Testis (tissue), 3 donors: ENCODE results near the gene IQSEC1. TPM values are rescaled to one million over a fixed set of nuclear protein-coding genes. Genes with fewer than 3 reads are reported as not detected.

Experiments
- DNase-seq: peaks from one replicate; pipeline ENCODE4 v3.0.0-alpha.2; 2019
- H3K27ac ChIP-seq, 2 donors: fragments of 200-600 bp; sonication (generic); one replicate each; pipeline ENCODE4 v1.5.1; 2019
- H3K27me3 ChIP-seq: fragments of 200-600 bp; sonication (generic); one replicate; pipeline ENCODE4 v1.5.1; 2019
- H3K36me3 ChIP-seq: fragments of 200-600 bp; sonication (generic); one replicate; pipeline ENCODE4 v1.5.1; 2017; ENCODE audit warnings: low read depth; ENCODE audit errors: missing control alignments
- H3K4me1 ChIP-seq: fragments of 200-600 bp; sonication (generic); one replicate; pipeline ENCODE4 v1.5.1; 2019
- H3K4me3 ChIP-seq, 2 donors: fragments of 200-600 bp; sonication (generic); one replicate each; pipeline ENCODE4 v1.5.1; 2017 to 2019
- H3K9me3 ChIP-seq: fragments of 200-600 bp; sonication (generic); one replicate; pipeline ENCODE4 v1.5.1; 2017
- POLR2A ChIP-seq: fragments of 450-650 bp; IDR thresholded peaks from one replicate; pipeline ENCODE4 v1.6.1; 2017; ENCODE audit warnings: antibody characterized with exemption, mild to moderate bottlenecking, moderate library complexity
- WGBS, 2 donors: methylation state at CpG; one replicate each; pipeline ENCODE4 v1.1.5; 2018; 5-methylcytosine and 5-hydroxymethylcytosine counted together
- intact Hi-C: fragments of 100-400 bp; cut with DNase I; formaldehyde crosslinking; loops from one replicate; pipeline ENCODE4 v1.15.1; 2023; ENCODE audit warnings: low total_unique reads
- polyA plus RNA-seq: library from polyadenylated mRNA; stranded (reverse); fragments of 350-450 nt; fragmentation: Illumina TruSeq; extraction: RNeasy Lipid Tissue Mini Kit (QIAGEN cat#74804); gene quantifications from one replicate; pipeline ENCODE4 v1.2.3, GENCODE V29; 2014; ENCODE audit warnings: low read depth, low replicate concordance; ENCODE audit not compliant: insufficient read depth
- total RNA-seq, 2 donors: library from RNA; depleted of rRNA; stranded (reverse); fragments of >200 nt; gene quantifications; one replicate each; pipeline ENCODE4 v1.2.3, GENCODE V29; 2016
- TF ChIP-seq, protein P1 (sequence below), 3 experiments: fragments of 450-650 bp in 2 of 3; fragments of 200-600 bp in 1 of 3; sonication (generic) in 1 of 3; IDR thresholded peaks; one replicate each; pipeline ENCODE4 v1.5.1; 2016 to 2019; ENCODE audit warnings: antibody characterized with exemption in 3 of 3, mild to moderate bottlenecking in 2 of 3, moderate library complexity in 1 of 3

Gene IQSEC1
- total and polyA plus RNA-seq, 3 donors from 2014 or later, result 32.9 to 89.4 (median 74.3) TPM

GRCh38 chr3:13069495-13069894 is 3.7 kb downstream of the IQSEC1 start:
- 88 to 100% methylated on average over 2 to 4 of the region's 4 CpGs for WGBS, 2 donors
- H3K9me3 ChIP-seq, result no peaks in the 10 kb centered on the region
- intact Hi-C loops, result no loop called here
- peaks cover 11% of the 10 kb centered on the region for H3K4me1 ChIP-seq
- no peak overlapping the region for H3K4me3 ChIP-seq
- TF ChIP-seq POLR2A, result no peak
- TF ChIP-seq, protein P1, sequence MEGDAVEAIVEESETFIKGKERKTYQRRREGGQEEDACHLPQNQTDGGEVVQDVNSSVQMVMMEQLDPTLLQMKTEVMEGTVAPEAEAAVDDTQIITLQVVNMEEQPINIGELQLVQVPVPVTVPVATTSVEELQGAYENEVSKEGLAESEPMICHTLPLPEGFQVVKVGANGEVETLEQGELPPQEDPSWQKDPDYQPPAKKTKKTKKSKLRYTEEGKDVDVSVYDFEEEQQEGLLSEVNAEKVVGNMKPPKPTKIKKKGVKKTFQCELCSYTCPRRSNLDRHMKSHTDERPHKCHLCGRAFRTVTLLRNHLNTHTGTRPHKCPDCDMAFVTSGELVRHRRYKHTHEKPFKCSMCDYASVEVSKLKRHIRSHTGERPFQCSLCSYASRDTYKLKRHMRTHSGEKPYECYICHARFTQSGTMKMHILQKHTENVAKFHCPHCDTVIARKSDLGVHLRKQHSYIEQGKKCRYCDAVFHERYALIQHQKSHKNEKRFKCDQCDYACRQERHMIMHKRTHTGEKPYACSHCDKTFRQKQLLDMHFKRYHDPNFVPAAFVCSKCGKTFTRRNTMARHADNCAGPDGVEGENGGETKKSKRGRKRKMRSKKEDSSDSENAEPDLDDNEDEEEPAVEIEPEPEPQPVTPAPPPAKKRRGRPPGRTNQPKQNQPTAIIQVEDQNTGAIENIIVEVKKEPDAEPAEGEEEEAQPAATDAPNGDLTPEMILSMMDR (IDR thresholded peaks at IDR 0.05), result no peak
- no peaks in the 10 kb centered on the region for H3K27me3 ChIP-seq
- no peak for DNase-seq
- no peak overlapping the region for H3K27ac ChIP-seq
- H3K36me3 ChIP-seq, result no peaks in the 10 kb centered on the region

- no peaks in the 10 kb centered on the region for H3K27me3 ChIP-seq
- 45 to 72% methylated on average over 2 to 4 of the region's 4 CpGs for WGBS, 2 donors
- no peak for TF ChIP-seq POLR2A
- TF ChIP-seq, protein P1 (IDR thresholded peaks at IDR 0.05), result no peak
- intact Hi-C loops, result no loop called here
- H3K27ac ChIP-seq, result no peak overlapping the region
- no peaks in the 10 kb centered on the region for H3K36me3 ChIP-seq
- no peaks in the 10 kb centered on the region for H3K9me3 ChIP-seq
- DNase-seq, result no peak
- no peak overlapping the region for H3K4me3 ChIP-seq
- H3K4me1 ChIP-seq, result peaks cover 6% of the 10 kb centered on the region
Measured at GRCh38 chr3:13068269-13069010, 4.8 kb downstream of the IQSEC1 start.

DNA sequence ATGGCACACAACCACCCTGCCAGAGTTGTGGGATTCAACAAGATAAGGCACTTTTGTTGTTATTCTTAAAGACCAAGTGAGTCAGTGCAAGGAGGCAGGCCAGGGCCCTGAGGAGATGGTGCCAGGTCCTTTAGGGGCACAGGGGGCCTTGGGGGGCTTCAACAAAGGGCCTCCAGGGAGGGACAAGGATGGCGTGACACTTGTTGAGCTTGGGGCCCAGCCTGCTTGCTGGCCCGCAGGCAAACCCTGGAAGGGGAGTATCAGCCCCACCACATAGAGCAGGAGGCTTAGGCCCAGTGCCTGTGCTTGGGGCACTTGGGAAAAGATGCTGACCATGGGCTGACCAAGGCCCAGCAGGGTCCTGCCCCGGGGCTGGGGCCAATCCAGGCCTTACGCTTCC is 5.5 kb downstream of the IQSEC1 start:
- TF ChIP-seq, protein P1 (IDR thresholded peaks at IDR 0.05), result no peak
- no peak for TF ChIP-seq POLR2A
- intact Hi-C loops, result no loop called here
- Histone ChIP-seq H3K4me3 (no peak overlapping the region), H3K27me3 (no peaks in the 10 kb centered on the region), H3K36me3 (no peaks in the 10 kb centered on the region), H3K27ac (no peak overlapping the region), H3K4me1 (no peaks in the 10 kb centered on the region), H3K9me3 (no peaks in the 10 kb centered on the region)
- 93 to 94% methylated on average over 4 of the region's 4 CpGs for WGBS, 2 donors
- DNase-seq, result no peak

GRCh38 chr3:13066834-13067233 is 6.4 kb downstream of the IQSEC1 start:
- Histone ChIP-seq H3K4me3 (no peak overlapping the region), H3K36me3 (no peaks in the 10 kb centered on the region), H3K9me3 (no peaks in the 10 kb centered on the region), H3K27me3 (no peaks in the 10 kb centered on the region), H3K27ac (no peak overlapping the region), H3K4me1 (no peaks in the 10 kb centered on the region)
- TF ChIP-seq, protein P1 (IDR thresholded peaks at IDR 0.05), result no peak
- TF ChIP-seq POLR2A, result no peak
- DNase-seq, result no peak
- 88 to 96% methylated on average over 3 to 4 of the region's 4 CpGs for WGBS, 2 donors
- intact Hi-C loops, result no loop called here

DNA sequence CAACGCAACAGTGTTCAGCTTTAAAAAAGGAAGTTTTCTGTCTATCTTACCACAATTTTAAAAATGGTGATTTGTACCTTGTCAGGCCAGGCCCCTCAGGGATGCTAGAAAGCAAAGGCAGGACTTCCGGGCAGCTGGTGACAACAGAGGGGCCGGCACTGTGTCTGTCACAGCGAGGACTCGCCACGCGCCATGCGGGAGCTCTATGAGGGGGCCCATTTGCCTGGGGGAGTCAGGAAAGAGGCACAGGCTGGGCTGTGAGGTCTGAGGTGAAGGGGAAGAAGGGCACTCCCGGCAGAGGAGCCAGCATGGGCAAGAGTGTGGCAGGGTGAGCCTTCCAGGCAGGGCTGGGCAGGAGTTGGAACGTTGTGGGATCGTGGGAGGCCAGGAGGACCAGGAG is 7.0 kb downstream of the IQSEC1 start:
- no peak overlapping the region for H3K4me3 ChIP-seq
- no peak for TF ChIP-seq POLR2A
- TF ChIP-seq, protein P1 (IDR thresholded peaks at IDR 0.05), result no peak
- H3K4me1 ChIP-seq, result no peaks in the 10 kb centered on the region
- 83 to 89% methylated on average over 11 of the region's 11 CpGs for WGBS, 2 donors
- no peak overlapping the region for H3K27ac ChIP-seq
- no peaks in the 10 kb centered on the region for H3K9me3 ChIP-seq
- H3K27me3 ChIP-seq, result no peaks in the 10 kb centered on the region
- H3K36me3 ChIP-seq, result no peaks in the 10 kb centered on the region
- intact Hi-C loops, result no loop called here
- no peak for DNase-seq
